Left ventricle myocardium inferior (tissue), 1 donor: ENCODE measurements around the gene MYT1. TPM values are rescaled to one million over a fixed set of nuclear protein-coding genes. Genes with fewer than 3 reads are reported as not detected.

Experiments
- DNase-seq: peaks from one replicate; pipeline ENCODE4 v3.0.0-alpha.2; 2020
- H3K27ac ChIP-seq: fragments of 200-600 bp; replicated peaks from 2 replicates; pipeline ENCODE4 v1.8.0; 2021
- H3K27me3 ChIP-seq: fragments of 200-600 bp; 2 replicates; pipeline ENCODE4 v1.8.0; 2021; ENCODE audit warnings: low read depth
- H3K36me3 ChIP-seq: fragments of 200-600 bp; 2 replicates; pipeline ENCODE4 v1.8.0; 2021
- H3K4me1 ChIP-seq: fragments of 200-600 bp; 2 replicates; pipeline ENCODE4 v1.8.0; 2021
- H3K4me3 ChIP-seq: fragments of 200-600 bp; 2 replicates; pipeline ENCODE4 v1.8.0; 2021; ENCODE audit warnings: mild to moderate bottlenecking, moderate library complexity
- H3K9me3 ChIP-seq: fragments of 200-600 bp; replicated peaks from 2 replicates; pipeline ENCODE4 v1.8.0; 2021
- intact Hi-C: fragments of 100-400 bp; cut with micrococcal nuclease; formaldehyde crosslinking; loops from one replicate; pipeline ENCODE4 v1.11.0; 2022
- total RNA-seq: library from RNA; stranded (reverse); fragmentation: NEBNext Ultra II Directional; extraction: Animal tissue kit (Norgen Biotek cat#: 25700); gene quantifications from one replicate; pipeline ENCODE4 v1.2.1, GENCODE V29; 2021
- TF ChIP-seq, protein P1 (sequence below): fragments of 200-600 bp; IDR thresholded peaks from 2 replicates; pipeline ENCODE4 v1.8.0; 2021; ENCODE audit warnings: antibody characterized with exemption, mild to moderate bottlenecking, borderline replicate concordance
- donor health status: DM: no; HTN: yes; CAD: no; lungs with severe emphysema.

The MYT1 gene
- total RNA-seq, 1 donor from 2014 or later, result 0.11 TPM

DNA sequence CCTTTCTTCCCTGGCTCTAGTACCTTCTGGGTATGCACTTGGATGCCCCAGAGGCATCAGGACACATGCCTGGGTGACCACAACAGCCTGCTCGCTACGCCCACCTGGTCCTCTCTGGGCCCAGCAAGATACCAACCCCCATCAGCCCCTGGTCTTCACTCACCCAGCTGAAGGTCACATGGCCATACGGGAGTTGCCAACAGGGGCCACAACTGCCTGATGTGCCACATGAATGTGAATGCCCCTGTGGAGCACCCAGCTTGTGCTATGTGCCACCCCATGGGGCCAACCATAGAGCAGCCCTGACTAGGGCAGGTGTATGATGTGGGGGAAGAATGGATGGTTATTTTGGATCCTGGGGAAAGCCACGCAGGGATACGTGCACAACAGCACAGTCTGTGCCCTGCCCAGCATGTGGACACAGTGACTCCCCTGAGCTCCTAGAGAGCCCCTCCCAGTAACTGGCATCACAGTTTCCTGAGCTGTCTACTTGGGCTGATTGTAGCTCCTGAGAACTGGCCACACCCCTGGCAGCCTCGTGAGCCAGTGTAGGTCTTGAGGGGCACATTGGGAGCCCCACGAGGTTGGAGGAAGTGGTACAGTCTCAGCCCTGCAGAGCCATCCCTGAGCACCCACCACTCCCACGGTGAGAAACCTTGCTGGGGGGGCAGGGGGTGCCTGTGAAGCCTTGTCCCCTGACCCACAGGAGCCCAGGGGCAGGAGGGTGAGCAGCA lies 80.8 kb downstream of the MYT1 start:
- Histone ChIP-seq H3K4me1 (no peaks in the 10 kb centered on the region), H3K36me3 (no peaks in the 10 kb centered on the region), H3K27ac (no peak overlapping the region), H3K4me3 (no peak overlapping the region), H3K9me3 (no peaks in the 10 kb centered on the region), H3K27me3 (peaks cover 19% of the 10 kb centered on the region)
- TF ChIP-seq, protein P1, sequence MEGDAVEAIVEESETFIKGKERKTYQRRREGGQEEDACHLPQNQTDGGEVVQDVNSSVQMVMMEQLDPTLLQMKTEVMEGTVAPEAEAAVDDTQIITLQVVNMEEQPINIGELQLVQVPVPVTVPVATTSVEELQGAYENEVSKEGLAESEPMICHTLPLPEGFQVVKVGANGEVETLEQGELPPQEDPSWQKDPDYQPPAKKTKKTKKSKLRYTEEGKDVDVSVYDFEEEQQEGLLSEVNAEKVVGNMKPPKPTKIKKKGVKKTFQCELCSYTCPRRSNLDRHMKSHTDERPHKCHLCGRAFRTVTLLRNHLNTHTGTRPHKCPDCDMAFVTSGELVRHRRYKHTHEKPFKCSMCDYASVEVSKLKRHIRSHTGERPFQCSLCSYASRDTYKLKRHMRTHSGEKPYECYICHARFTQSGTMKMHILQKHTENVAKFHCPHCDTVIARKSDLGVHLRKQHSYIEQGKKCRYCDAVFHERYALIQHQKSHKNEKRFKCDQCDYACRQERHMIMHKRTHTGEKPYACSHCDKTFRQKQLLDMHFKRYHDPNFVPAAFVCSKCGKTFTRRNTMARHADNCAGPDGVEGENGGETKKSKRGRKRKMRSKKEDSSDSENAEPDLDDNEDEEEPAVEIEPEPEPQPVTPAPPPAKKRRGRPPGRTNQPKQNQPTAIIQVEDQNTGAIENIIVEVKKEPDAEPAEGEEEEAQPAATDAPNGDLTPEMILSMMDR, result no peak
- intact Hi-C loops, result no loop called here
- DNase-seq, result no peak

DNA sequence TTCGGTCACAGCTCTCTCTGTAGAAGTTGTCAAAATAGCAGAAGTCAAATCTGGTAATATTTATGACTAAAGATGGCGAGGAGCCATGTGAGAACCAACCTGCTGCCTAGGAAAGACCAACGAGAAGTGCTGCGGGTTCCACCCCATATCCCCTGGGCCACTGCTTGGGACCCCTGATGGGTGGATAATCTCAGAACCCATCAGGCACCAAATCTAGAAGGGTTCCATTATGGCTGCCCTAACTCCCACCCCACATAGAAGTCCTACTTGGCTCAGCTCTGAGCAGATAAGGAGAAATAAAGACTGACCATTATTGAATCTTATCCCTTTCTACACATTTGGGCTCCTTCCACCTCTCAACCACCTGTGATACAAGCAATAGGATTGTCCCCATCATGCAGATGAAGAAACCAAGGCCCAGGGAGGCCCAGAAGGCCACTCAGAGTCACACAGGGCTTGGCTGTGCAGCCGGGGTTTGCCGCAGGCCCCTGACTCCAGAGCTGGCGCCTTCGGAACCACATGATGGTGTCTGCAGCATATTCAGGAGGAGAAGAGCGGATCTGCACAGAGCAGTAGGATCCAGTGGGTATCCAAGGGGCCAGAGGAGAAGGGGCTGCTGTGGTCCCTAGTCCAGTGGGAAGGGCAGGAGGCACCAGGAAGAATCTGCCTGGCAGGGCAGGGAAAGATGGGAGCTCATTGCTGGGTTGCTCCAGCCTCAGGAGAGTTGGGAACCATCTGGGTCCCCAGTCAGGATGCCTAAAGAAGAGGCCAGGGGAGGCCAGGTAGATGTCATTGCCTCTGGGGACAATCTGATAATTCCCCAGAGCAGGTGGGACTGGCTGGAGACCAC lies 81.7 kb downstream of the MYT1 start:
- no peaks in the 10 kb centered on the region for H3K4me1 ChIP-seq
- intact Hi-C loops, result no loop called here
- no peak overlapping the region for H3K27ac ChIP-seq
- no peaks in the 10 kb centered on the region for H3K36me3 ChIP-seq
- no peak for DNase-seq
- H3K4me3 ChIP-seq, result no peak overlapping the region
- TF ChIP-seq, protein P1, result no peak
- H3K27me3 ChIP-seq, result peaks cover 19% of the 10 kb centered on the region
- H3K9me3 ChIP-seq, result no peaks in the 10 kb centered on the region

DNA sequence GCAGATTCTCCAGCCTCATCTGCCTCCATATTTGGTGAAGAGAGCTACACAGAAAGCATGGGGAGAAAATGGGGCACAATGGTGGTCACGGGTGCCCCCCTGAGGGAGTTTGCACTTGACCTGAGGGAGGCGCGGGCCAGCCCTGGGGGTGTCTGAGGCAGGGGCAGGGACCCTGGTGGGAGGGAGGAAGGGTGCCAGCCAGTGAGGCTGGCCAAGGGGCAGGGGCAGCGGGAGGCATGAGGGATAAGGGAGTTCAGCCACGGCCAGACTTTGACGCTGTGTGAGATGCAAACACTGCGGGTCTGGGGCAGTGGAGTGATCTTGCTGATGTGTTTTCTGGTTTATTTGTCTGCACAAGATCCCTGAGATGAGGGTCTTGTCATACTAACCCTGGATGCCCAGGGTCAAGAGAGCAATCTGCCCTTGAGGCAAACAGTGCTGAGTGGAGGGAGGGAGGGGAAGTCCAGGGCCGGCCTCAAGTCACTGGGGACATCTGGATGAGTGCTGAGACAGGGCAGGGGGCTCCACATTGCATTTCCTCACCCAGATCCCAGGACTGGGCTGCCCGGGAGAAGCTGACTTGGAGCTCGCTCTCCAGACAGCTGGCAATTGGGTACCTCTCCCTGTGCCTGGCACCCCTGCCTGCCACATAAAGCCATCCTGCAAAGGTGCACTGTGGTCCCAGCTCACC lies 82.5 kb downstream of the MYT1 start:
- Histone ChIP-seq H3K27me3 (peaks cover 19% of the 10 kb centered on the region), H3K36me3 (no peaks in the 10 kb centered on the region), H3K27ac (no peak overlapping the region), H3K4me1 (no peaks in the 10 kb centered on the region), H3K9me3 (no peaks in the 10 kb centered on the region), H3K4me3 (no peak overlapping the region)
- DNase-seq, result no peak
- intact Hi-C loops, result no loop called here
- TF ChIP-seq, protein P1, result no peak

DNA sequence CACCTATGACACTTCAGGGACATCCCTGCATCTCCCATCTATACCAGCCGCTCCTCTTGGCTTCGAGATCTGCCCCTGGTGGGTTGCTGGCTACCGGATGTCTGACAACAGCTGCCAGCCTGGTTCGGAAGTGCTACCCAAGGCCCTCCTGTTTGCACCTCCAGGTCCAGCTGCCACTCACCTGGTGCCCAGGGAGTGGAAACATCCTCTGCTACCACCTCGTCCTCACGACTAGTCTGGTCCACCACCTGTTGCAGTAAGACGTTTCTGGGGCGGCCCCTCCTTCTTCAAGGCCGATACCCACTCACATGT lies 83.0 kb downstream of the MYT1 start:
- H3K9me3 ChIP-seq, result no peaks in the 10 kb centered on the region
- H3K4me3 ChIP-seq, result no peak overlapping the region
- H3K4me1 ChIP-seq, result no peaks in the 10 kb centered on the region
- DNase-seq, result no peak
- TF ChIP-seq, protein P1, result no peak
- H3K27ac ChIP-seq, result no peak overlapping the region
- intact Hi-C loops, result no loop called here
- peaks cover 19% of the 10 kb centered on the region for H3K27me3 ChIP-seq
- no peaks in the 10 kb centered on the region for H3K36me3 ChIP-seq

DNA sequence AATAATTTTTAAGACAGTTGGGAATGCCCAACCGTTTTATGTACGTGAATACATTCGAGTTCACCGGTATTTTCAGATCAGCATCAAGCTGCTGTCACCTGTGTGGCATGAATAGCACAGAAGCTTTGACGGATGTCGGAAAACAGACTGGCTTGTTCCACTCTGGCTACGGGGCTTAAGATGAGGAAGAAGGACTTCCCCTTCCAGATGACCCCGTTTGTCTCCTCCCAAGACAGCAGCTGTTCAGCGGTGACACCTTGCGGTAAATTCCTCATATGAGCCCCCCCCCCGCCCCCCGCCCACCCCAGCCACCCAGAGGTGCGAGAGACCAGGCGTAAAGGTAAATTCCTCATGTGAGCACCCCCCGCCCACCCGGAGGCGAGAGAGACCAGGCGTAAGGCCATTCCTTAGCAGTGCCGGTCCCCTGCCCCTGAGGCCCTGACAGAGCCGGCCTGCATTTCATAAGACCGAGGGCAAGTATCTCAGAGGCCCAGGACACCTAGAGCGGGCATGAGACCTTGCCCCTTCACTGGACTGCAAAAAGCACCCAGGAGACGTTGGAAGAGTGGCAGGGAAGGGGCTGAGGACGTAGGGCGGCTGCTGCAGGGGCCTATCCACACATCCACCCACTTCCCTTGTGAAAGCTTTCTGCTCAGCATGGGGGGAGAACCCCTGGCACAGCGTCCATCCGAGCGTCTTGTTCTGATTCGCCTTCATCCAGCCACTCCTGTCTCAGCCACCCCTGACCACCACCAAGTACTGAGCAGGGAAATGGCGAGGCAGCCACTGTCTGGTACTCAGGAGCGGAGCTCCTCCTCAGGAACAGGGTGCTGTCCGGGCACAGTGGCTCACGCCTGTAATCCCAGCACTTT lies 84.0 kb downstream of the MYT1 start:
- H3K9me3 ChIP-seq, result no peaks in the 10 kb centered on the region
- H3K27ac ChIP-seq, result no peak overlapping the region
- intact Hi-C loops, result no loop called here
- peaks cover 19% of the 10 kb centered on the region for H3K27me3 ChIP-seq
- TF ChIP-seq, protein P1, result no peak
- no peak overlapping the region for H3K4me3 ChIP-seq
- H3K4me1 ChIP-seq, result no peaks in the 10 kb centered on the region
- H3K36me3 ChIP-seq, result no peaks in the 10 kb centered on the region
- DNase-seq, result no peak
